Globus pallidus (tissue), 1 donor: Measurements from ENCODE around the gene IDE.
"Not testable (repeated sequence)": the region's sequence is repeated elsewhere in the genome, so short reads cannot be mapped to it uniquely, and the experiment has no call there.

Experiments
- DNase-seq: peaks from one replicate; pipeline ENCODE4 v3.0.0-alpha.2; 2015; ENCODE audit warnings: low spot score

IDE gene

GRCh38 chr10:92418891-92419290 is 155.0 kb downstream of the IDE start:
- no peak for DNase-seq

- DNase-seq = no peak
Observed at GRCh38 chr10:92418221-92418620, 155.7 kb downstream of the IDE start.

GRCh38 chr10:92413519-92413918 is 160.4 kb downstream of the IDE start:
- DNase-seq = no peak

GRCh38 chr10:92413011-92413410 is 160.9 kb downstream of the IDE start:
- no peak for DNase-seq

- no peak for DNase-seq
Observed at GRCh38 chr10:92411406-92411805, 162.5 kb downstream of the IDE start.

GRCh38 chr10:92410501-92410900 is 163.4 kb downstream of the IDE start:
- no peak for DNase-seq

GRCh38 chr10:92408017-92408361 is 165.9 kb downstream of the IDE start:
- DNase-seq = no peak

- DNase-seq = no peak
Observed at GRCh38 chr10:92407305-92408016, 166.4 kb downstream of the IDE start.

GRCh38 chr10:92405419-92405924 is 168.4 kb downstream of the IDE start:
- DNase-seq = no peak

GRCh38 chr10:92404612-92405418 is 169.1 kb downstream of the IDE start:
- DNase-seq = no peak

- DNase-seq = not testable (repeated sequence)
Observed at GRCh38 chr10:92402234-92402633, 171.7 kb downstream of the IDE start.
